Hematopoietic multipotent progenitor cell treated with erythropoietin and hydrocortisone succinate and interleukin-3 and kit ligand, for 4 days (in vitro differentiated cells): ENCODE measurements around the gene CHPF2.

Experiments used
- DNase-seq: peaks from one replicate; pipeline ENCODE4 v3.0.0-alpha.2; 2015

CHPF2 gene

GRCh38 chr7:151271699-151272355, 39.5 kb downstream of the CHPF2 start:
- DNase-seq: peak; percentile 93

GRCh38 chr7:151272405-151272804, 40.1 kb downstream of the CHPF2 start:
- no peak for DNase-seq

- peak; percentile 31 for DNase-seq
These were observed 40.6 kb downstream of the CHPF2 start for GRCh38 chr7:151272877-151273276.

DNA sequence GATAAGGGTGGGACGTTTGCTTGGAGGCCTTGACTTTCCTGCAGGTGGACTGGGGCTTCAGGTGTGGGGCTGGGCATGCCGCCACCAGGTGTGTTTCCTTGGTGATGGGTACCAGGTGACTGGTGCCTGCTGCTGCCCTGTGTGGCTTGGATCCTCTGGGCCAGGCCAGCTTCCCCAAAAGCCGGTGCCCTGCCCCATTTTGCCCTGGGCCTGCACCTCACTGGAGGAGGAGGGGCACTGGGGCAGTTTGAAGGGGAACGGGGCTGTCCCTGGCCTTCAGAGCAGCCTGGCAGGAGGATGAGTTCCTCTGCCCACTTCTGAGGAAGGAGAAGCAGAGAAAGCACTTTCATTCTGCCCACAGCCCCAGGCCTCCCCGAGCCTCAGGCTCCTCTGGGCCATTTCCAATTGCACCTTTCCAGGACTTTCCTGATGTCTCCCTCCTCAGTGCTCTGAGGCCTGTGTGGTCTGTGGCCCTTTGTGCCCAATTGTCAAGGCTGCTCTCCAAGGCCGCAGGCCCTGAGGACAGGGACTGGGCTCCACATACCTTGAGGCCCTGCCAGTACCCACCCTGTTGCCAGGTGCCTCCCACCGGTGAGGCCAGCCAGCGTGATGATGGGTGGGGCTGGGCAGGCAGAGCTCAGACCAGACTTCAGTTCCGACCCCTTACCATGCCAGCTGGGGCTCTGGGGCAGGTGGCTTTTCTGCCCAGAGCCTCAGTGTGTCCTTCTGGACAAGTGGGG, 41.5 kb downstream of the CHPF2 start:
- DNase-seq: no peak

- DNase-seq: peak; percentile 64
These were observed 42.1 kb downstream of the CHPF2 start for GRCh38 chr7:151274396-151274795.

- no peak for DNase-seq
These were observed 42.9 kb downstream of the CHPF2 start for GRCh38 chr7:151274936-151275812.

DNA sequence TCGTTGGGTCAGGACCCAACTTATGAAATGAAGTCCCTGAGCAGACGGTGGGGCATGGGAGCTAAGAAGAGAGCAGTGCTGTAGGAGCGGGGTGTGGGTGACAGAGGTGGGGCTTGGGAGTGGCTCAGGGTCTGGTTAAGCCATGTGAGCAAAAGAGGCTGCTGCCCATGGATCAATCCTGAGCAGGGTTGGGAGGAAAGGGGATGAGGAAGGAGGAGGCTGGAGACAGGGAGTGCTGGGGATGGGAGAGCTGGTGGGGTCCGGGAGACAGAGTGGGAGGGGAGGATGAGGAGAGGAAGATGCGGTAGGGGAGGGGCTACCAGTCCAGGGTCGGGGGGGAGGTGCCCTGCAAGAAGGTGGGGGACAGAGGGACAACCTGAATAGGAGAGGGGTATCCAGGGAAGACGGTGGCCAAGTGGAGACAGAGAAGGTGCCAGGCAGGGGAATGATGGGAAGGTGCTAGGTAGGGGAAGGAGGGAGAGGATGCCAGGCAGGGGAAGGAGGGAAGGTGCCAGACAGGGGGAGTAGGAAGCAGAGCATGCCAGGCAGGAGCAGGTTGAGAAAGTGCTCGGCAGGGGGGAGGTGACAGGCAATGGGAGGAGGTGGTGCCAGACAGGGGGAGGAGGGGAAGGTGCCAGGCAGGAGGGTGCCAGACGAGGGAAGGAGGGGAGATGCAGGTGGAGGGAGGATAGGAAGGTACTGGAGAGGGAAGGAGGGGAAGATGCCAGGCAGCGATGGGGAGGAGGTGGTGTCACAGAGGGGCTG, 43.7 kb downstream of the CHPF2 start:
- no peak for DNase-seq

- peak; percentile 76 for DNase-seq
These were observed 44.6 kb downstream of the CHPF2 start for GRCh38 chr7:151276666-151277590.

GRCh38 chr7:151277631-151278030, 45.3 kb downstream of the CHPF2 start:
- DNase-seq: no peak

GRCh38 chr7:151278949-151279348, 46.7 kb downstream of the CHPF2 start:
- DNase-seq: no peak

DNA sequence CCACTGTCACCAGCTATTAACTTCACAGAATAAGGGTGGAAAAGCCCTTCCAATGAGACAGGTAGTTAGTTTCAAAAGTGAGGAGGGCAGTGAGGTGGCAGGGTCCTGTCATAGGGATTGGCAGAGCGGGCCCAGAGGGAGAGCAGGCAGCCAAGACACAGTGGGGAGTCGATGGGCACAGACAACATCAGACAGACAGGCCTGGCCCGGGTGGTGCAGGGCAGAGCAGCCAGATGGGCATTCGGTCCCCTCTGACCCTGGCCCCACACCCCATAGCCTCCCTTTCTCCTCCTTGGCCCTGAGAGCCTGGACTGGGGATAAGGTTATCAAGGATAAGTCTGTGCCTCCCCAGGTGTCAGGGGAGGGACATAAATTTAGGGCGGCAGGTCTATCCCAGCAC, 47.6 kb downstream of the CHPF2 start:
- DNase-seq: no peak

DNA sequence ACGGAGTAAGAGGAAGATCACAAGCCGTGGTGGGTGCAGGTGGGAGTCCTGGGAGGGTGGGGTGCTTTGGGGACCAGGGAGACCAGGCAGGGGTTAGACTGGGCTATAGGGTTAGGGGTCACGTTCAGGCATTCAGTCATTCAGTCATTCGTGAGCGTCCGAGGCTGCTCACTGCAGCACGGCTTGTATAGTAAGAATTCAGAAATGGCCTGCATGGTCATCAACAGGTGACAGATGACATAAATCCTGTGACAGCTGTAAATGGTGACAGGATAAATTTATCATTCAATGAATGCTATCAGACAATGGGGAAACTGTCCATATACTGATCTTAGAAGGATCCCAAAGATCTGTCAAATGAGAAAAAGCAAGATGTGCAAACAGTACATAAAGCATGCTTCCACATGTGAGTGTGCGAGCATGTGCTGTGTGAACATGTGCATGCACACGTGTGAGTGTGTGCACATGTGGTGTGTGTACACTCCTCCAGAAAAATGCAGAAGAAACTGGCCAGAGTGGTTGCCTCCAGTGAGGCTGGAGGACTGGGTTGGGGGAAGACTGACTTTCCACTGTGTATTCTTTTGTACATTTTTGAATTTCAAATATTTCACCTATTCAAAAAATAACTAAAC, 48.2 kb downstream of the CHPF2 start:
- DNase-seq: no peak

- DNase-seq: no peak
These were observed 49.4 kb downstream of the CHPF2 start for GRCh38 chr7:151281686-151282085.

GRCh38 chr7:151282111-151282510, 49.8 kb downstream of the CHPF2 start:
- no peak for DNase-seq

GRCh38 chr7:151283302-151283701, 51.0 kb downstream of the CHPF2 start:
- DNase-seq: peak; percentile 24

GRCh38 chr7:151286148-151286547, 53.9 kb downstream of the CHPF2 start:
- DNase-seq: no peak
